ENCODE measurements around the gene CD3E.

Gene CD3E

DNA sequence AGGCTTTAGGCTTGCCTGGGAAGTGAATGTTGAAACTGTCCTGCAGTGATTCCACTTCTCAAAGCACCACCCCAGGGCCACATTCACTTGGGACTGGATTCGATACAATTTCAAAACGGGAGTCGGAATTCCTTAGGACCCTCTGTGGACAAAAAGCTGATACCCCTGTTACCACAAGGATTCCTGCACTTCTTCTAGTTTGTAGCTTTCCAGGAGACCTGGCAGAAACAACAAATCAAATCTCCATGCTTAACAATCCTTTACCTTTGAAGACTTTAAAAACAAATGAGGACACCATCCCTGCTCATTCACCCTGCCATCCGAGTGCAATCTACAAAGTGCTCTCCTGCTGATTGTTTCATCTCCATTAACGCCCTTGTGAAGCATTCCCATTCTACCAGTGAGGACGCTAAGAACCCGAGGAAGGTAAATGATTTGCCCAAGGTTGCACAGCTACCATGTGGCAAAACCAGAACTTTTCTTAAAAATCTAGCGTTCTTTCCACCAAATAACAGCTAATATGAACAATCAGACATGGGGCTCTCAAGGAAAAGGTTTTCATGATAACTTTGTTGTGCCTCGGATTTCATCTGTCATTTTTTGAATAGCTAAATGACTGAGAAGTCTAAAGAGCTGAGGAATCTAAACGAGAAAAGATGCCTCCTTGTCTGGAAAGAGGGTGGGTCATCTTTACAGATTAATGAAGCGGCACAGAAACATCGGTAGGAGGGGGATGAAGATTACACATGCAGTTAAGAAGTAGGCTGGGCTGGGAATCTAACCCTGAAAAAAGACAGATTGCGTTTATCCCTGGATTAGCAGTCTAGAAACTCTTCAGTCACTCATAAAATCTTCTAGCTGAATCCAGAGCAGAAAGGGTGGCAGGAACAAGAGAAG is 39.7 kb upstream of the CD3E start:
- TF ChIP-seq, protein P1, sequence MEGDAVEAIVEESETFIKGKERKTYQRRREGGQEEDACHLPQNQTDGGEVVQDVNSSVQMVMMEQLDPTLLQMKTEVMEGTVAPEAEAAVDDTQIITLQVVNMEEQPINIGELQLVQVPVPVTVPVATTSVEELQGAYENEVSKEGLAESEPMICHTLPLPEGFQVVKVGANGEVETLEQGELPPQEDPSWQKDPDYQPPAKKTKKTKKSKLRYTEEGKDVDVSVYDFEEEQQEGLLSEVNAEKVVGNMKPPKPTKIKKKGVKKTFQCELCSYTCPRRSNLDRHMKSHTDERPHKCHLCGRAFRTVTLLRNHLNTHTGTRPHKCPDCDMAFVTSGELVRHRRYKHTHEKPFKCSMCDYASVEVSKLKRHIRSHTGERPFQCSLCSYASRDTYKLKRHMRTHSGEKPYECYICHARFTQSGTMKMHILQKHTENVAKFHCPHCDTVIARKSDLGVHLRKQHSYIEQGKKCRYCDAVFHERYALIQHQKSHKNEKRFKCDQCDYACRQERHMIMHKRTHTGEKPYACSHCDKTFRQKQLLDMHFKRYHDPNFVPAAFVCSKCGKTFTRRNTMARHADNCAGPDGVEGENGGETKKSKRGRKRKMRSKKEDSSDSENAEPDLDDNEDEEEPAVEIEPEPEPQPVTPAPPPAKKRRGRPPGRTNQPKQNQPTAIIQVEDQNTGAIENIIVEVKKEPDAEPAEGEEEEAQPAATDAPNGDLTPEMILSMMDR (IDR thresholded peaks at IDR 0.05; ENCODE audit: extremely low read depth, insufficient read depth, missing control alignments): no peak
- in situ Hi-C loops (cut with MboI; ENCODE audit: low pct_unique_long_range_greater_than_20kb, low sequenced_read_pairs, unreplicated experiment): no loop called here
- DNase-seq (ENCODE audit: low spot score): no peak

DNA sequence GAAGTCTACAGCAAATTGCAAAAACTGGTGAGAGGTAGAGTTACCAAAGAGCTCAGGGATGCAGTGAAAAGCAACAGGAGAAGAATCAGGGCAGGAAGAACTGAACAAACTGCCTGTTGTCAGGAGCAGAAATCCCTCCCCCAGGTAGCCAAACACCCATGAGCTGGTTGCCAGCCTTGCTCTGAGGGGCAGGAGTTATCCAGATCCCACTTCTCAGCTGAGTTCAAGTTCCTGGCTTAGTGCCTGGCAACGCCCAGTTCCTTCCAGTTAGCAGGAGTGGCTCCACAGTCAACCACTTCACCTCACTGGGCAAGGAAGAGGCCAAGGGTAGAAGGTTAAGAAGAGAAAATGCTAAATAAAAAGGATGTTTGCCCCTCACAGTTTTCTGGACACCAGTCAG is 38.6 kb upstream of the CD3E start:
- TF ChIP-seq, protein P1 (IDR thresholded peaks at IDR 0.05; ENCODE audit: extremely low read depth, insufficient read depth, missing control alignments): no peak
- in situ Hi-C loops (cut with MboI; ENCODE audit: low pct_unique_long_range_greater_than_20kb, low sequenced_read_pairs, unreplicated experiment): no loop called here
- DNase-seq (ENCODE audit: low spot score): no peak

DNA sequence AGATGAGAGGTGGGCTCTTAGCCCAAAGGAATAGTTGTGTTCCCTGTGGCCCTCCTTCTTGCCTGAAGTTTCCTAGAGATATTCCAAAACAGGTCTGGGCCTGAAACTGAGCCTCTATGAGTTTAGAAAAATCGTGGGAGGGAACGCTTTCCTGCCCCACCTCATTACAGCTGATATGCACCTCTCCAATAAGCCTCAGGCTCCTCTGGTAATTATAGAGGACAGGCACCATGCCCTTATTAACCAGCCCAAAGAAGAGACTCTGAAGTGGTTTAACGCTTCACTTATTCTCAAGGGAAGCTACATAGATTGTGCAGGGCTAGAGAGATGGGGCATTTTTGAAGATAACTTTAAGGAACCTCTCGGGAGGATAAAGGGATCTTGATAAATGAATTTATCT is 37.0 kb upstream of the CD3E start:
- DNase-seq (ENCODE audit: low spot score): no peak
- TF ChIP-seq, protein P1 (IDR thresholded peaks at IDR 0.05; ENCODE audit: extremely low read depth, insufficient read depth, missing control alignments): no peak
- in situ Hi-C loops (cut with MboI; ENCODE audit: low pct_unique_long_range_greater_than_20kb, low sequenced_read_pairs, unreplicated experiment): no loop called here

DNA sequence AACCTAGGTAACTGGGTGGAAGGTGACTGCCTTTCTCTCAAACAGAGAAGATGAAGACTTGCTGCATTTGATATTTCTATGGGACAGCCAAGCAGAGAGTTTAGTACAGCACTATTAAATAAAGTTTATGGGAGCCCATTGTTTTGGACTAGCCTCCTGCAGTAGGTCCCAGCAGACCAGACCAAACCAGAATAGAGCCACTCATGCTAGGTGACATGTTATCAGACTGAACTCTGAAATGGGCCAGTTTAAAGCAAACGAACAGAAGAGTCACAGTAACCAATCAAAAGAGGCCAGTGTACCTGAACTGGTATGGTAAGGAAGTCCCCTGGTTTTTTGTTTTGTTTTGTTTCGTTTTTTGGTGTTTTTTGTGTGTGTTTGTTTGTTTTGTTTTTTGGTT is 32.5 kb upstream of the CD3E start:
- no peak for DNase-seq (ENCODE audit: low spot score)
- in situ Hi-C loops (cut with MboI; ENCODE audit: low pct_unique_long_range_greater_than_20kb, low sequenced_read_pairs, unreplicated experiment): no loop called here
- TF ChIP-seq, protein P1 (IDR thresholded peaks at IDR 0.05; ENCODE audit: extremely low read depth, insufficient read depth, missing control alignments): no peak

DNA sequence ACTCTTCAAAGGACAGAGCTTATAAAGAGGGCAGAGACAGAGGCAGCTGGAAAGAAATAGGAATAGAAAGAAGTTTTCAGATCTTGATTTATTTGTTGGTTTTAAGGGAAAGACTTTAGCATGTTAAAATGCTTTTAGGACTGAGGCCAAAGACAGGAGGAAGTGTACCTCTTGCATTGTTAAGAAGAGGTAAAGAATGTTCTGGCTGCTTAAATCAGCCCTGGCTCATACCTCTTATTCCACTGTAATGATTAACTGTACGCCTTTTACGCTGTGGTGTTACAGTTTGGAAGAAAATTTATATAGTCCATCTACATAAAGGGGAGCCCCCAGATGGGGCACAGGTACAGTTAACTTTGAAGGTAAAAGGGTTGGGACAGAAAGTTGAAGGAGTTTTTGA is 30.3 kb upstream of the CD3E start:
- no peak for DNase-seq (ENCODE audit: low spot score)
- in situ Hi-C loops (cut with MboI; ENCODE audit: low pct_unique_long_range_greater_than_20kb, low sequenced_read_pairs, unreplicated experiment): no loop called here
- TF ChIP-seq, protein P1 (IDR thresholded peaks at IDR 0.05; ENCODE audit: extremely low read depth, insufficient read depth, missing control alignments): no peak

DNA sequence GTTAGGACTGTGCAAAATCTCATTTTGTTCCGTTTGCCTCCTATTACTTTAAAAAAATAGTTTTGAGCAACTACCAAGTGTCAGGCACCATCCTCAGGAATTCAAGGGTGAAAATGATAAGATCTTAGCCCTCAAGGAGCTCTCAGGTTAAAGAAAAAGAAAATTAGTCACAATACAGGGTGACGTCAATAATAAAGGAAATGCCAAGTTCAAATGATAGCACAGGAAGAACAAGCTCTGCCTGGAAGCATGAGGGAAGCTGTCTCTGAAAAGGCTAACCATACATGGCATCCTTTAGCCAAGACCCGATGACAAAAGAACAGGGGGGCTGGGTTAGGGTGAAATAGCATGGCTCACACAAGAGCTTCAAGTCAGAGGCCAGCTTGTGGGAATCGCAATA is 29.4 kb upstream of the CD3E start:
- no peak for DNase-seq (ENCODE audit: low spot score)
- TF ChIP-seq, protein P1 (IDR thresholded peaks at IDR 0.05; ENCODE audit: extremely low read depth, insufficient read depth, missing control alignments): no peak
- in situ Hi-C loops (cut with MboI; ENCODE audit: low pct_unique_long_range_greater_than_20kb, low sequenced_read_pairs, unreplicated experiment): no loop called here
